K562 (cell line): ENCODE data around the gene DDR1. TPM values are rescaled to one million over a fixed set of nuclear protein-coding genes. Genes with fewer than 3 reads are reported as not detected.
A peak's percentile ranks its signal among the peaks of the same experiment; 100 is the strongest.

Source experiments
- ERF ChIP-seq: fragments of 450-650 bp; formaldehyde crosslinking; IDR thresholded peaks from 2 replicates; pipeline ENCODE4 v1.4.0; 2020; ENCODE audit warnings: mild to moderate bottlenecking, mixed read lengths
- GTF2E2 ChIP-seq: fragments of 200-800 bp; sonication (Bioruptor generic); IDR thresholded peaks from 2 replicates; pipeline ENCODE4 v1.6.1; 2016; ENCODE audit warnings: missing genetic modification characterization, missing compliant biosample characterization
- KHSRP ChIP-seq: fragments of 450-650 bp; IDR thresholded peaks from 2 replicates; pipeline ENCODE4 v1.6.1; 2017
- MED1 ChIP-seq: sonication (generic); formaldehyde crosslinking; IDR thresholded peaks from 2 replicates; pipeline ENCODE4 v1.8.1; 2023; ENCODE audit warnings: missing genetic modification reagents, borderline replicate concordance
- RNF2 ChIP-seq: sonication (generic); IDR thresholded peaks from 2 replicates; pipeline ENCODE4 v1.6.1; 2016
- SIX5 ChIP-seq, 2 experiments: IDR thresholded peaks; 2 replicates each; pipeline ENCODE4 v1.6.1; 2011; ENCODE audit warnings: low read length in 2 of 2, borderline replicate concordance in 1 of 2, low read depth in 1 of 2, mild to moderate bottlenecking in 1 of 2, moderate library complexity in 1 of 2; ENCODE audit not compliant: insufficient read depth in 1 of 2
- SPI1 ChIP-seq: IDR thresholded peaks from 2 replicates; pipeline ENCODE4 v1.6.1; 2011; ENCODE audit warnings: low read depth, low read length, control low read depth, borderline replicate concordance
- UBTF ChIP-seq, 2 experiments: IDR thresholded peaks; 2 replicates each; pipeline ENCODE4 v1.6.1; 2012; ENCODE audit warnings: improper control_type of control experiment in 2 of 2, low read depth in 2 of 2, low read length in 2 of 2, borderline replicate concordance in 1 of 2
- XRCC4 ChIP-seq: IDR thresholded peaks from one replicate; pipeline ENCODE4 v1.6.1; 2011; ENCODE audit not compliant: insufficient read depth, insufficient read length; ENCODE audit errors: extremely low read depth
- ZC3H4 ChIP-seq: sonication (generic); formaldehyde crosslinking; IDR thresholded peaks from 2 replicates; pipeline ENCODE4 v1.9.0; 2021; ENCODE audit warnings: missing genetic modification reagents, borderline replicate concordance
- ZFP1 ChIP-seq: fragments of 450-650 bp; formaldehyde crosslinking; IDR thresholded peaks from 2 replicates; pipeline ENCODE4 v1.4.0; 2020; ENCODE audit warnings: mild to moderate bottlenecking, mixed read lengths
- ZNF444 ChIP-seq: fragments of 250-450 bp; sonication (Bioruptor Pico); IDR thresholded peaks from 2 replicates; pipeline ENCODE4 v1.4.0; 2020; ENCODE audit warnings: mild to moderate bottlenecking, moderate library complexity
- ZNF766 ChIP-seq: fragments of 200-800 bp; sonication (Bioruptor generic); conservative IDR thresholded peaks from 2 replicates; pipeline ENCODE4 v1.6.1; 2016; ENCODE audit warnings: missing genetic modification characterization, missing compliant biosample characterization
- ZSCAN32 ChIP-seq: fragments of 450-650 bp; formaldehyde crosslinking; IDR thresholded peaks from 2 replicates; pipeline ENCODE4 v1.4.0; 2020; ENCODE audit warnings: mild to moderate bottlenecking, moderate library complexity
- polyA plus RNA-seq, 8 experiments: library from polyadenylated mRNA; depleted of rRNA in 4 of 8; stranded (reverse) in 5 of 8; unstranded in 3 of 8; fragments of >200 nt; fragmentation: Nextera tagmentation in 2 of 8; fragmentation: Illumina TruSeq in 1 of 8; extraction: Ambion mirVana in 2 of 8; extraction: Trizol in 1 of 8; gene quantifications; 2 replicates each; pipeline versions ENCODE4 v1.2.1 to v1.2.3, GENCODE V29; 2011 to 2014; ENCODE audit warnings: inconsistent platforms in 1 of 8, missing spikeins in 1 of 8
- total RNA-seq, 7 experiments: library from RNA; depleted of rRNA in 6 of 7; stranded (reverse); fragments of >200 nt in 6 of 7; fragmentation: Illumina TruSeq in 2 of 7; extraction: Trizol in 2 of 7; gene quantifications; 2 replicates each; pipeline versions ENCODE4 v1.2.1 to v1.2.3, GENCODE V29; 2011 to 2021; ENCODE audit warnings: low replicate concordance in 1 of 7
- TF ChIP-seq, protein P1 (sequence below): sonication (generic); formaldehyde crosslinking; IDR thresholded peaks from 2 replicates; pipeline ENCODE4 v1.8.1; 2023; ENCODE audit warnings: mild to moderate bottlenecking, missing genetic modification reagents, moderate library complexity
- TF ChIP-seq, protein P2 (sequence below), 2 experiments: fragments of 450-650 bp; IDR thresholded peaks; 2 replicates each; pipeline ENCODE4 v1.6.1; 2018; ENCODE audit warnings: mild to moderate bottlenecking in 2 of 2, low read depth in 1 of 2; ENCODE audit not compliant: partially characterized antibody in 2 of 2

The DDR1 gene
- total and polyA plus RNA-seq, 9 of the 15 experiments (the other 6 are each of a cell fraction or from before 2014, with no cell fraction given), result 1.4 to 44.6 (median 12.2) TPM

DNA sequence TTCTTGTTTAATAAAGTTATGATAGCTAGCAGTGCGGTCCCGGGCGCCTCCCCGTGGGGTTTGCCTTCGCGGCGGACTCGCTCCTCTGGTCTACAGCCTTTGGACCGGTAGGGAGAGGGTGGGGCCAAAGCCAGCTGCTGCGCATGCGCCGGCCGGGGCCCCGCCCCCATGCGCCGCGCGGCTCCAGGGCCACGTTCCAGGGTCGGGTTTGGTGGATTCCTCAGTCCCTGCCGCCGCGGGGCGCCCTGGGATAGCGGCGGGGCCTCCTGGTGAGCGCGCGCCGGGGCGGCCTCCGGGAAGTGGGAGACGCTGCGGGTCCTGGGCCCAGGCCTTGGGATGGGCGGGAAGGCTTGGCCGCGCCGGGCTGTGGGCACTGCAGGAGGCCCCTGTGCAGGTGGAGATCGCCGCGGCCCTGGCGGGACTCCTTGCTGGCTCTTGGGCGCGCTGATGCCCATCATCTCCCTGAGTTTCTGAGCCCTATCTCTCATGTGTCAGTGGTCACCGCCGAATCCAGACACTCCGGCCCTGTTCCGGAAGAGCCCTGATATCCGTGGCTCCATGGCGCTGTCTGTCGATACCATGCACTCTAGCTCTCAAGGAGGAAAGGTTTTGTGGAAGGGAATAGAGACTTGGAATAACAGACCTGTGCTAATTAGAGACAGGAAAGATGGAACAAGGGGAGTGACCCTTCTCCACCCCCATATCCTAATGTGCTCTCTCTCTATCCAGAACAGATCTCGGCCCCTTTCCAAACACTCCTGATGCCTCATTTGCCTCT is 29.9 kb downstream of the DDR1 start, which contains the start of gene VARS2 (continued):
- TF ChIP-seq SPI1 (no peak), ZC3H4 (CRISPR knock-in tag) (no peak), ZFP1 (CRISPR knock-in tag) (no peak; the same call in 1 of the 2 replicates), RNF2 (no peak; the same call in 1 of the 2 replicates), ZSCAN32 (no peak), ZNF766 (CRISPR knock-in tag) (0 out of 2 replicates have a peak, but pooled peaks have one; percentile 16), SIX5 (IDR thresholded peaks at IDR 0.05; ENCODE audit: borderline replicate concordance in 1 of 2, insufficient read depth in 1 of 2, low read depth in 1 of 2, low read length in 2 of 2) (no peak), KHSRP (no peak), XRCC4 (no peak), UBTF (IDR thresholded peaks at IDR 0.05; ENCODE audit: borderline replicate concordance in 1 of 2, low read depth in 2 of 2, low read length in 2 of 2) (peak; percentile 85 to 96; a peak in 3 of 4 replicates), MED1 (CRISPR knock-in tag) (no peak), ERF (CRISPR knock-in tag) (peak; percentile 95), ZNF444 (CRISPR knock-in tag) (no peak), GTF2E2 (no peak)
- TF ChIP-seq, protein P1, sequence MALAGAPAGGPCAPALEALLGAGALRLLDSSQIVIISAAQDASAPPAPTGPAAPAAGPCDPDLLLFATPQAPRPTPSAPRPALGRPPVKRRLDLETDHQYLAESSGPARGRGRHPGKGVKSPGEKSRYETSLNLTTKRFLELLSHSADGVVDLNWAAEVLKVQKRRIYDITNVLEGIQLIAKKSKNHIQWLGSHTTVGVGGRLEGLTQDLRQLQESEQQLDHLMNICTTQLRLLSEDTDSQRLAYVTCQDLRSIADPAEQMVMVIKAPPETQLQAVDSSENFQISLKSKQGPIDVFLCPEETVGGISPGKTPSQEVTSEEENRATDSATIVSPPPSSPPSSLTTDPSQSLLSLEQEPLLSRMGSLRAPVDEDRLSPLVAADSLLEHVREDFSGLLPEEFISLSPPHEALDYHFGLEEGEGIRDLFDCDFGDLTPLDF (CRISPR knock-in tag), result peak; percentile 72
- TF ChIP-seq, protein P2, sequence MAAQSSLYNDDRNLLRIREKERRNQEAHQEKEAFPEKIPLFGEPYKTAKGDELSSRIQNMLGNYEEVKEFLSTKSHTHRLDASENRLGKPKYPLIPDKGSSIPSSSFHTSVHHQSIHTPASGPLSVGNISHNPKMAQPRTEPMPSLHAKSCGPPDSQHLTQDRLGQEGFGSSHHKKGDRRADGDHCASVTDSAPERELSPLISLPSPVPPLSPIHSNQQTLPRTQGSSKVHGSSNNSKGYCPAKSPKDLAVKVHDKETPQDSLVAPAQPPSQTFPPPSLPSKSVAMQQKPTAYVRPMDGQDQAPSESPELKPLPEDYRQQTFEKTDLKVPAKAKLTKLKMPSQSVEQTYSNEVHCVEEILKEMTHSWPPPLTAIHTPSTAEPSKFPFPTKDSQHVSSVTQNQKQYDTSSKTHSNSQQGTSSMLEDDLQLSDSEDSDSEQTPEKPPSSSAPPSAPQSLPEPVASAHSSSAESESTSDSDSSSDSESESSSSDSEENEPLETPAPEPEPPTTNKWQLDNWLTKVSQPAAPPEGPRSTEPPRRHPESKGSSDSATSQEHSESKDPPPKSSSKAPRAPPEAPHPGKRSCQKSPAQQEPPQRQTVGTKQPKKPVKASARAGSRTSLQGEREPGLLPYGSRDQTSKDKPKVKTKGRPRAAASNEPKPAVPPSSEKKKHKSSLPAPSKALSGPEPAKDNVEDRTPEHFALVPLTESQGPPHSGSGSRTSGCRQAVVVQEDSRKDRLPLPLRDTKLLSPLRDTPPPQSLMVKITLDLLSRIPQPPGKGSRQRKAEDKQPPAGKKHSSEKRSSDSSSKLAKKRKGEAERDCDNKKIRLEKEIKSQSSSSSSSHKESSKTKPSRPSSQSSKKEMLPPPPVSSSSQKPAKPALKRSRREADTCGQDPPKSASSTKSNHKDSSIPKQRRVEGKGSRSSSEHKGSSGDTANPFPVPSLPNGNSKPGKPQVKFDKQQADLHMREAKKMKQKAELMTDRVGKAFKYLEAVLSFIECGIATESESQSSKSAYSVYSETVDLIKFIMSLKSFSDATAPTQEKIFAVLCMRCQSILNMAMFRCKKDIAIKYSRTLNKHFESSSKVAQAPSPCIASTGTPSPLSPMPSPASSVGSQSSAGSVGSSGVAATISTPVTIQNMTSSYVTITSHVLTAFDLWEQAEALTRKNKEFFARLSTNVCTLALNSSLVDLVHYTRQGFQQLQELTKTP (IDR thresholded peaks at IDR 0.05; ENCODE audit: low read depth in 1 of 2, partially characterized antibody in 2 of 2), result no peak
